ENCODE results near the gene ALKBH3. TPM values are rescaled to one million over a fixed set of nuclear protein-coding genes. Genes with fewer than 3 reads are reported as not detected.

Gene ALKBH3
- total RNA-seq, 1 experiment from 2014 or later, result 36.7 TPM

DNA sequence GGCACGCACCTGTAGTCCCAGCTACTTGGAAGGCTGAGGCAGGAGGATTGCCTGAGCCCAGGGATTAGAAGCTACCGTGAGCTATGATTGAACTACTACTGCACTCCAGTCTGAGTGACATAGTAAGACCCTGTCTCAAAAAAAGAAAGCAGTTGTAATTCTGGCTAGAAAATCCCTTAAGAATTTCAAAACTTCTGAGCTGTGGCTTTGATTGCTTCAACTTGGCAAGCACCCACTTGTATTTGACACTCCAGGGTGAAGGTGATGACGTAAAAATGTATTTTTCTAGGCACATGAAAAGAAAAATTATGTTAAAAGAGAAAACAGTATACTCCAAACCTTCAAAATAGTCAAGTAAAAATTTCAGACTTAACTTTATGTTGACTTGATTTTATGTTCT, 23.6 kb upstream of the ALKBH3 start:
- ChIA-PET RAD21 (ENCODE audit: low non-redundant PET in 1 of 2, low total read pairs in 2 of 2, uncharacterized antibody in 2 of 2, unreplicated experiment in 2 of 2) (no interaction called here), POLR2A (no interaction called here), CTCF (interaction anchor here (1.1 kb wide), 1 partner anchor 31 kb away, joined by 4 read pairs; no protein-coding TSS in a partner anchor)
- H3K4me1 ChIP-seq (ENCODE audit: control insufficient read depth in 1 of 2, insufficient read depth in 2 of 2, low read length in 2 of 2), result no peaks in the 10 kb centered on the region
- no peak overlapping the region for H3K4me2 ChIP-seq (ENCODE audit: low read length)
- no peak overlapping the region for H3K9ac ChIP-seq (ENCODE audit: low read length)
- H3K9me2 ChIP-seq (ENCODE audit: insufficient read depth), result no peaks in the 10 kb centered on the region
- intact Hi-C loops (cut with micrococcal nuclease), result no loop called here
- H3K4me3 ChIP-seq (replicated peaks in 1 of 2; ENCODE audit: low read depth in 1 of 2, low read length in 2 of 2), result no peak overlapping the region
- H2AFZ ChIP-seq (ENCODE audit: low read depth, low read length, poor library complexity, severe bottlenecking), result no peak overlapping the region
- no peaks in the 10 kb centered on the region for H3K9me3 ChIP-seq (ENCODE audit: control insufficient read depth in 1 of 2, insufficient read depth in 1 of 2, low read depth in 1 of 2, low read length in 2 of 2)
- H3K27ac ChIP-seq (ENCODE audit: low read depth, low read length), result no peak overlapping the region
- TF ChIP-seq EZH2phosphoT487 (IDR thresholded peaks at IDR 0.05; ENCODE audit: borderline replicate concordance), result no peak
- TF ChIP-seq, protein P1, sequence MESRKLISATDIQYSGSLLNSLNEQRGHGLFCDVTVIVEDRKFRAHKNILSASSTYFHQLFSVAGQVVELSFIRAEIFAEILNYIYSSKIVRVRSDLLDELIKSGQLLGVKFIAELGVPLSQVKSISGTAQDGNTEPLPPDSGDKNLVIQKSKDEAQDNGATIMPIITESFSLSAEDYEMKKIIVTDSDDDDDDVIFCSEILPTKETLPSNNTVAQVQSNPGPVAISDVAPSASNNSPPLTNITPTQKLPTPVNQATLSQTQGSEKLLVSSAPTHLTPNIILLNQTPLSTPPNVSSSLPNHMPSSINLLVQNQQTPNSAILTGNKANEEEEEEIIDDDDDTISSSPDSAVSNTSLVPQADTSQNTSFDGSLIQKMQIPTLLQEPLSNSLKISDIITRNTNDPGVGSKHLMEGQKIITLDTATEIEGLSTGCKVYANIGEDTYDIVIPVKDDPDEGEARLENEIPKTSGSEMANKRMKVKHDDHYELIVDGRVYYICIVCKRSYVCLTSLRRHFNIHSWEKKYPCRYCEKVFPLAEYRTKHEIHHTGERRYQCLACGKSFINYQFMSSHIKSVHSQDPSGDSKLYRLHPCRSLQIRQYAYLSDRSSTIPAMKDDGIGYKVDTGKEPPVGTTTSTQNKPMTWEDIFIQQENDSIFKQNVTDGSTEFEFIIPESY (IDR thresholded peaks at IDR 0.05; ENCODE audit: extremely low read depth, insufficient replicate concordance, low read length), result no peak
- TF ChIP-seq POLR2A (IDR thresholded peaks at IDR 0.05; ENCODE audit: borderline replicate concordance, extremely low read depth, insufficient read depth, insufficient read length), result no peak
- TF ChIP-seq EGR1 (IDR thresholded peaks at IDR 0.05; ENCODE audit: low read depth), result no peak
- no peak for TF ChIP-seq TCF7L2 (IDR thresholded peaks at IDR 0.05; ENCODE audit: borderline replicate concordance, extremely low read depth, insufficient read depth, insufficient read length)
- no peak for TF ChIP-seq FOSL1 (IDR thresholded peaks at IDR 0.05; ENCODE audit: low read depth)
- TF ChIP-seq SRF (IDR thresholded peaks at IDR 0.05; ENCODE audit: low read depth), result no peak
- no peak for TF ChIP-seq ZFX (IDR thresholded peaks at IDR 0.05)
- TF ChIP-seq YY1 (IDR thresholded peaks at IDR 0.05; ENCODE audit: extremely low read depth, insufficient replicate concordance, low read depth, low read length), result no peak
- no peak for TF ChIP-seq JUND (IDR thresholded peaks at IDR 0.05)
- TF ChIP-seq, protein P2, sequence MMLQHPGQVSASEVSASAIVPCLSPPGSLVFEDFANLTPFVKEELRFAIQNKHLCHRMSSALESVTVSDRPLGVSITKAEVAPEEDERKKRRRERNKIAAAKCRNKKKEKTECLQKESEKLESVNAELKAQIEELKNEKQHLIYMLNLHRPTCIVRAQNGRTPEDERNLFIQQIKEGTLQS (IDR thresholded peaks at IDR 0.05), result no peak
- no peak for TF ChIP-seq CEBPB (IDR thresholded peaks at IDR 0.05; ENCODE audit: low read depth)
- no peak for TF ChIP-seq CTCF (IDR thresholded peaks at IDR 0.05 in 2 of 3, conservative IDR thresholded peaks at IDR 0.05 in 1 of 3; ENCODE audit: borderline replicate concordance in 1 of 3, insufficient read depth in 1 of 3, low read depth in 2 of 3, low read length in 2 of 3)
- no peak for TF ChIP-seq MAX (IDR thresholded peaks at IDR 0.05)
- TF ChIP-seq SIN3A (IDR thresholded peaks at IDR 0.05; ENCODE audit: low read depth), result no peak
- no peak for TF ChIP-seq EZH2 (IDR thresholded peaks at IDR 0.05)
- ATAC-seq (no peak), DNase-seq (ENCODE audit: low read depth, low spot score) (no peak)
- H3K79me2 ChIP-seq (ENCODE audit: insufficient read depth, low read length), result no peaks in the 10 kb centered on the region
- peaks cover 3 to 9% of the 10 kb centered on the region in 2 experiments; a peak in 3 of 4 replicates for H3K36me3 ChIP-seq (ENCODE audit: control insufficient read depth in 1 of 2, insufficient read depth in 2 of 2, low read length in 2 of 2)
- H4K20me1 ChIP-seq (ENCODE audit: insufficient read depth), result no peaks in the 10 kb centered on the region
- H3K27me3 ChIP-seq (ENCODE audit: insufficient read depth, low read length), result no peaks in the 10 kb centered on the region
- no TSS peak for BruUV-seq (replicated peaks)
